ENCODE data around the gene ITPRIP. TPM values are rescaled to one million over a fixed set of nuclear protein-coding genes. Genes with fewer than 3 reads are reported as not detected.

Gene ITPRIP, protein sequence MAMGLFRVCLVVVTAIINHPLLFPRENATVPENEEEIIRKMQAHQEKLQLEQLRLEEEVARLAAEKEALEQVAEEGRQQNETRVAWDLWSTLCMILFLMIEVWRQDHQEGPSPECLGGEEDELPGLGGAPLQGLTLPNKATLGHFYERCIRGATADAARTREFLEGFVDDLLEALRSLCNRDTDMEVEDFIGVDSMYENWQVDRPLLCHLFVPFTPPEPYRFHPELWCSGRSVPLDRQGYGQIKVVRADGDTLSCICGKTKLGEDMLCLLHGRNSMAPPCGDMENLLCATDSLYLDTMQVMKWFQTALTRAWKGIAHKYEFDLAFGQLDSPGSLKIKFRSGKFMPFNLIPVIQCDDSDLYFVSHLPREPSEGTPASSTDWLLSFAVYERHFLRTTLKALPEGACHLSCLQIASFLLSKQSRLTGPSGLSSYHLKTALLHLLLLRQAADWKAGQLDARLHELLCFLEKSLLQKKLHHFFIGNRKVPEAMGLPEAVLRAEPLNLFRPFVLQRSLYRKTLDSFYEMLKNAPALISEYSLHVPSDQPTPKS
- 10 to 100 TPM in 1 of 10 donors, 1 to 10 TPM in 9; 7.1 to 10.2 (median 8.8) TPM for polyA plus RNA-seq (ENCODE audit: insufficient read length in 10 of 10)
- long read RNA-seq, donor 1, full-length matches to known transcripts = 1 of 1 reads
- long read RNA-seq, donor 1, partial matches to known transcripts = 0 of 1 reads
- long read RNA-seq, donor 1, other reads (novel, unspliced or antisense) = 0 of 1 reads
- long read RNA-seq, donor 2, full-length matches to known transcripts = 5 of 5 reads
- long read RNA-seq, donor 2, partial matches to known transcripts = 0 of 5 reads
- long read RNA-seq, donor 2, other reads (novel, unspliced or antisense) = 0 of 5 reads
- long read RNA-seq, donor 3 = 0 reads
- long read RNA-seq, donor 4, full-length matches to known transcripts = 3 of 3 reads
- long read RNA-seq, donor 4, partial matches to known transcripts = 0 of 3 reads
- long read RNA-seq, donor 4, other reads (novel, unspliced or antisense) = 0 of 3 reads
- long read RNA-seq, donor 5, full-length matches to known transcripts = 3 of 3 reads
- long read RNA-seq, donor 5, partial matches to known transcripts = 0 of 3 reads
- long read RNA-seq, donor 5, other reads (novel, unspliced or antisense) = 0 of 3 reads
- long read RNA-seq, donor 6, full-length matches to known transcripts = 4 of 4 reads
- long read RNA-seq, donor 6, partial matches to known transcripts = 0 of 4 reads
- long read RNA-seq, donor 6, other reads (novel, unspliced or antisense) = 0 of 4 reads
- long read RNA-seq, donor 7, full-length matches to known transcripts = 1 of 1 reads
- long read RNA-seq, donor 7, partial matches to known transcripts = 0 of 1 reads
- long read RNA-seq, donor 7, other reads (novel, unspliced or antisense) = 0 of 1 reads
- long read RNA-seq, donor 8, full-length matches to known transcripts = 2 of 2 reads
- long read RNA-seq, donor 8, partial matches to known transcripts = 0 of 2 reads
- long read RNA-seq, donor 8, other reads (novel, unspliced or antisense) = 0 of 2 reads
- long read RNA-seq, donor 9 = 0 reads

DNA sequence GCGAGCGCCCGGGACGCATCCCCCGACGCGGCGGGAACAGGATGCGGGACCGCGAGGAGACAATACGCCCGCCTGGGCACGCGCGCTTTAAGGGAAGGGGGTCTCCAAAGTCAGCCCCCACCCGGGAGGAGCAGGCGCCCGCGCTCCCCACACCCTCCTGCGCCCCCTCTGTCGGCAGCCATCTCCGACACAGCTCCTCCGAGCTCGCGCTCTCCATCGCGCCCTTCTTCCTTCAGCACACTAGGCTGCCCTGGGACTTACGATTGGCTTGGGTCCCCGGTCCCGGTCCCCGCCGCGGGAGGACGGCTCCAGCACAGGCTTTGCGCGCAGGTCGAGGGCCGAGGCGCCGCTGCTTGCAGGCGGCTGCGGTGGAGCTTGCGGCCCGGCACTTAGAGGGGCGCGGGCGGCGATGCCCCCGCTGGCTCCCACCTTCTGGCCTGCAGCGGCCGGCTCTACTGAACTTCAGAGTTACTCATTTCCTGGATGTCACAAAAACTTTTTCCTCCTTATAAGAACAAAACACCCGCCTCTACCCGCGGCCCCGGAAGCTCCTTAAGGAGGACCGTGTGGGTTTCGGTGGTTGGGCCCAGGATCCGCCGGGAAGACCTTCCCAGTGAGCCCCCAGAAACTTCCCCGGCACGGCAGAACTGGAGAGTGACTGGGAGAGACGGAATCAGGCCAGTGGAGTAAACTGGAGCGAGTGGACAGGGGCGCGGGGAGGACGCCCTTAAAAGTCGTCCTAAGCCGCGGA is at the start of gene ITPRIP:
ITPRIP (minus strand) TSS at position 481 of the 751 bp plus-strand sequence. CDS start 22,414 bp downstream, outside the sequence.
- DNase-seq = peak; percentile 85 to 96 (median 85)

DNA sequence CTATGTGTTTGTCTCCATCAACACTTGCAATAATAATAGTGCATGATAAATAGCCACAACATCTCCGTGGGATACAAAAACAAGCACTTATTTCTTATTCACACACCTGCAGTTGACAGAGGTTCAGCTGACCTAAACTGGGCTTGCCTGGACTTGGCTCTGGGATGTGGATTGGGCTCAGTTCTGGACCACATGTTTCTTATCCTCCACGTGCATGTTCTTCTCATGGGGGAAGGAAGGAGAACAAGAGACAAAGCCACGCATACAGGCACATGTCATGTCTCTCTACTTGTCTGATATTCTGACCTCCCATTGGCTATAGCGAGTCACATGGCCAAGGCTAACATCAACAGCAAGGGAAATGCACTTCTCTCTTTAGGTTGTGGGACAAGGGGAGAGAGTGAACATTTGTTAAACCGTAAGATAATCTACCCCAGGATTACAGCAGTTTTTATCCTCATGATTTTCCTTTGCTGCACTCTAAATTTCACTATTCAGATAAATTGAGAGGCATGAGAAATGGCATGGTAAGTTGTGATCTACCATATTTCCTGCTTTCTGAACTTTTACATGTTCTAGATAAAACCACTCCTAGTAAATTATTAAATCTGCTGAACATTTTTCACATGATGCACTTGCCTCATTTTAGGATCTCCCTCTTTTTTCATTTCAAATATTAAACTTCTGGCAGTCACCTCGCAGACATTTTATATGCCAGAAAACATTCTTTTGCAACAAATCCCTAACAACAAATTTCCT is 49.0 kb upstream of the ITPRIP start:
- DNase-seq = no peak

DNA sequence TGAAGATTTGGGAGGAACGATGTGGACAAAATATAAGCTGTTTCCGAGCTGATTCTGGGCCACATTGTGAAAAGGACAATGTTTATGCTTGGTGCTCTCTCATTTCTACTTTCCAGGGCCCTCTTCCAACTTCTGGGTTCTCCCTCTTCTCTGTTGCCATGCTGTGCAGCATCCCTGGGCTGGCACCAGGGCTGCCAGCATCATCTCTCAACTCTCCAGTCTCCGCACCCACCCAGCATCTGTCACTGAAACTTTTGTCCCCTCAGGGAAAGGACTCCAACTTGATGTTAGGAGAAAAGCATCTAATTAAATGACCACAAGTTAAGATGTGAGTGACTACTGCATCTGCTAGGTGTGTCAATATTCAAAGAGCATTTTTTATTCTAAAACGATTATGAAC is 42.1 kb upstream of the ITPRIP start:
- DNase-seq = no peak

DNA sequence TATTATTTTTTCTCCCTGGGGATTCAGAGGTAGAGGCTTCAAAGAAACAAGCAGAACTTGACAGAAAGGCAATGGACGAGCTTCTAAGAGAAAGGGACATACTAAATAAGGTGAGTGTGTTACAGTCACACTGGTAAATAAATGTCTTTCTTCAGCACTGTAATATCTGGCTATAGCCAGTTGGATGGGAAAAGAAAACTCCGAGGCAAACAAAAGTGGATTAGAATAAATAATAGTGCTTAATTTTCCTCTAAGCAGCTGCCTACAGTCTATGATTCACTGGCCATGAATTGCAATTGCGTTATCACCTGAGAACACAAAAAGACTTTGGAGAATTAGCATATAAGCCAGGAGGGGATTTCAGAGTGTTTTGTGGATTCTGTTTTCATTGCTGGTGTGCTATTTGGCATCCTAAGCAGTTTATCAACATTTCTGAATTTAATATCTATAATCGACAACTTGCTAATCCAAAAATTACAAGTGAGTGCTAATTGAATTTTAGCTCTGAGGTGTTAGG is 38.6 kb upstream of the ITPRIP start:
- DNase-seq = no peak

DNA sequence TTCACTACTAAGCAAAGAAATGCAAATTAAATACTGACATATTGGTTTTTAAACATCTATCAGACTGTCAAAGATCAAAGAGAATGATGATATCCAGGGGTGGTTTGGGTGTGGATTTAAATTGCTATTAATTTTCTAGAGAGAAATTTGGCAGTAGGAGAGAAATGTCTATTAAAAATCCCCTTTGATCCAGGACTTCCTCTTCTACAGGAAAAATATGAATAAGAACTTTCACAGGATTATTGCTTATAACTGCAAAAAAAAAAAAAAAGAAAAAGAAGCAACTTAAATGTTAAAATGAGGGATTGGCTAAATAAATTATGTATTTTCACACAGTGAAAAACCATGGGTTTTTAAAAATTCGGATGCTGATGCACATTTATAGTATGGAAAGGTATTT is 36.3 kb upstream of the ITPRIP start:
- no peak for DNase-seq

DNA sequence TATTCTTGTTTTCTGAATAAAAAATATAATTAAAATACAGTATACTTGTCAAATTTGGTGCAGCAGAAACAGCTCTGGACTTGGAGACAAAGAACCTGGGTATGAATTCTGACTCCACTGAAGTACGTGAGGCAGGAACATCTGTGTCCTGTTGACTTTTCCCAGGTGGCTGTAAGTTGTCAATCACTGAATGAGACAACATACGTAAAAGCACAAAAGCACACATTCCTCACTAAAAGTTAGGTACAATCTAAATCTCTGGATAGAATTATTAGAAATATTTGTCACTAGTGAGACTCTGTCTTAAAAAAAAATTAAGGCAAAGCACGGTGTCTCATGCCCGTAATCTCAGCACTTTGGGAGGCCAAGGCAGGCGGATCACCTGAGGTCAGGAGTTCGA is 33.5 kb upstream of the ITPRIP start:
- no peak for DNase-seq

DNA sequence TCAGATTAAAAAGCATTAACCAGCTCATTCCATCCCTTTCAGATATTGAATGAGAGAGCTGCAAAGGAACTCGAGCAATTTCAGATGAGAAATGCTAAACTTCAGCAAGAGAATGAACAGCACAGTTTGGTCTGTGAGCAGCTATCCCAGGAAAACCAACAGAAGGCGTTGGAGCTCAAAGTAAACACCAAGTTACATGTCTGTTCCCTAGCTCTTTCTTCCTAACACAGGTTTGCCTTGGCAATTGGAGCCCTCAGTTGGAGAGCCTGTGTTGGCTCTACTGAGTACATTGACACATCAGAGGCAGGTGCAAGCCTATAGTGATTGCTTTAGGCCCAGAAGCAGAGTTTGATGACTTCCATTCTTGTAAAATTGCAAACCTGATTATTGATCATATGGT is 30.1 kb upstream of the ITPRIP start:
- DNase-seq = no peak

DNA sequence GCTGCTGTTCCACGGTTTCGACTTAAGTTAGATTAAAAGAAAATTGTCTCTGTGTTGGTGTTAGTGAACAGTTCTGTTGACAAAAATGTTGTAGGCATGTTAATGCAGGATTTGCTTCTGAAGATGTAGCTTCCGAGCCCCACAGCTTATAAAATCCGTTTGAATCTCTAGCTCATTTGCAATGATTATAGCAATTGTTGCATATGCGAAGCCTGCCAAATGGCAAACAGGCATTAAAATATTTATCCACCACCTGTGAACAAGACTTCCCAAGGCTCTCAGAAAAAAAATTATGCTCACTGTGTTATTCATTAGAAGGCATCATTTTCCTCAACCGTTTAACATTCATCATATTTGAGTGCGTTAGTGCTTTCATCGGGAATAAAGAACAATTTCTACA is 29.6 kb upstream of the ITPRIP start:
- no peak for DNase-seq

DNA sequence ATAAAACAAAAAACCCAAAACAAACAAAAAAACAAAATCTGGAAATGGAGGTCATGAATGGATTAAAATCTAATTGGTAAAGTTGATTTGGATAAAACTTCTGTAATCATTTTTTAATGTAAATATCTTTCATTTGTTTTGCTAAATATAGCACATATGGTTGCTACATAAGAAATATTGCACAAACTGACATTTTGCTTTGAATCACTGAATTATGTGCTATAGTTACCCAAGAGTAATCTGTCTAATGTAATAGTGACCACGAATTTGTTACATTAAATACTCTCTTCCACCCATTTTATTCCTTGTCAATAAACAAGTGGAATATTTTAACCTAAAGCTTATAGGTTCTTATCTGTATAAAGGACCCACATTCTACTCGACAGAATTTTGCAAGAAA is 21.5 kb upstream of the ITPRIP start:
- DNase-seq = no peak

DNA sequence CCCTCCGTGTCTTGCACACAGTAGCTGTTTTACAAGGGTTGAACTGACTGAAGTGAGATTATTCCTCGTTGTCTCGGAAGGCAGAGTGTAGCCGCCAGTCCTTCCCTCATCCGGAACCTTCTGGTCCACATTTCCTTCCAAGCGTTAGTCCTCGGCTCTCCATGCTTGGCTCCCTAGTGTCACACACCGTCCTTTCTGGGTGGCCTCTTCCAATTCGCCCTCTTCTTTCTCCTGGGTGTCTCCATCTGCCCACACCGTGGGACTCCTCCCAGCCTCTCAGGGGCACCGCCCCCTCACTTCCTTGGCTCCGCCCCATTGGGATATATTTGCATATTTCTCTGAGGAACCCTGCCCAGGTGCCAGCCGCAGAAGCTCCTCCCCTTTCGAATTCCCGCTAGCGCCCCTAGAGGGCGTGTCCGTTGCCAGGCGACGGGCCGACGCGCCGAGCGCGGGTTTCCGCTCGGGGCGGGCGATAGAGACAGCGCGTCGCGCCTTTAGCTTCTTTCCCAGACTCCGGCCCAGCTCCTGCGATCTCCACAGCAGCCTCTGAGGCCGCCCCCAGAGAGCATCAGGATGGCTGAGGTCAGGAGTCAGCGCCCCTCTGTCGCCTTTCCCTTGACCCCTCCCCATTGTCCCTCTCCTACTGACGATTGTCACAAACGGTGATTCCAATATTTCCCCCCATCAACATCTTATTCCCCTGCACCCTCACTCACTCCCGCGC is 15.2 kb upstream of the ITPRIP start, which contains the start of gene CFAP58:
CFAP58 (plus strand) TSS at position 509 of the 724 bp plus-strand sequence; CDS start at position 574, 65 bp downstream.
- DNase-seq = peak; percentile 72 to 87 (median 85)

DNA sequence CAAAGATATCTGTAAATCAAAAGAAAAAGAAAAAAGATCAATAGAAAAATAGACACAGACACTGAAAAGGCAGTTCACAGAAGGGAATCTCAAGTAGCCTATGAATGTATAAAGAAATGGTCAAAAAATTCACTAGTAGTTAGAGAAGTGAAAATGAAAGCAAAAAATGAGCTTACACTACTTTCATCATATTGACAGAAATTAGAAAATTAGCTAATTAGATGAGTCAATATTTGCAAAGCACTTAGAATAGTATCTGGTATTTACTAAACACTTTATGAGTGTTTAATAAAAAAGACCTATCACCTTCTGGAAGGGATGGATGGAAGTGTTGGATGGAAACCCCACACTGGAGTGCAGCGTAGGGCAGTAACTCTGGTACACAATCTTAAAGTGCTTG is 13.7 kb upstream of the ITPRIP start:
- DNase-seq = no peak

DNA sequence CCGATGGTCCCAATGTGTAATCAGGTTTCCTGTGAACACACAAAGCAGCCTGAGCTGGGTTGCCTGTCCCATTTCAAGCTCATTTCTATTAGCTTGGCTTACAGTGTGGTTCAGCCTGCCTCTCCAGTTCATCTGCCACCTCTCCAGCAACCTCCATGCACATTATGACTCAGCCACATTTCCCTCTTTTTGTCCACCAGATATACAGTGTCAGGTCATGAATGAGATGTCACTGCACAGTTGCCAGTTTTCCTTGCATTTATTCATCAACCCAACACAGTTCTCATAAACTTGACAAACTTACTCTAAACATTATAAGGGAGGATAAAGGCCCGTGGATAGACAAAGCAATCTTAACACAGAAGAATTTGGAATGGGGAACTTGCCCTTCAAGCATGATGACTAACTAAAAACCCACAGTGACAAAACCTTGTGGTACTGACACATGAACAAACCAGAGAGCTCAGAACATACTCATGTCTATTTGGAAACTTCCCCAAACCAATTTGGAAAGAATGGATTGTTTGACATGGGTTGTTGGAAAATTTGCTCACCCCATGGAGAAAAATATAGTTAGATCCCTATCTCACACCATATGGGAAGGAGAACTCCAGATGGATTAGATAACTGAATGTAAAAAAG is 12.9 kb upstream of the ITPRIP start:
- DNase-seq = peak in 2 of 3 donors; percentile 9 to 59

DNA sequence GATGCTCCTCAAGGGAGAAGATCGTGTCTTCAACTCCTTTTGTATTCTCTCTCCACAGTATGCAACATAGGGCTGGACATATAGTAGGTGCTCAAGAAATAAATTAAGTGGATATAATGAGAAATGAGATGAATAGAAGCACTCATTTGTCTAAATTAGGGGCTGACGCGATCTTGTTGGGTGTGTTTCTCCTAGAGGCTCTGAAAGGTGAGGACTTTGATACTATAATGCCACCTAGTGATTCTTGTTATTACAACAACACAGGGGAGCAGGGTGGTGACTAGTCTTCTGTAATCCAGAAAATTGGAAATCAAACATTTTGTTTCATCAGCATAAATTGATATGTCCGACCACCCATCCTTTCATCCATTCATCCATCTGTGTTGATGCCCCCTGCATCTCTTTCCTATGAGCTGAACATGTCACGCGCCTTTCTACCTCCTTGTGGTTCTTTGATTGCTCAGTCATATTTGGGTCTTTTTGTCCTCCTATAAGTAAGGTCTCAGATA is 11.9 kb upstream of the ITPRIP start:
- peak; percentile 66 to 86 (median 73) for DNase-seq

DNA sequence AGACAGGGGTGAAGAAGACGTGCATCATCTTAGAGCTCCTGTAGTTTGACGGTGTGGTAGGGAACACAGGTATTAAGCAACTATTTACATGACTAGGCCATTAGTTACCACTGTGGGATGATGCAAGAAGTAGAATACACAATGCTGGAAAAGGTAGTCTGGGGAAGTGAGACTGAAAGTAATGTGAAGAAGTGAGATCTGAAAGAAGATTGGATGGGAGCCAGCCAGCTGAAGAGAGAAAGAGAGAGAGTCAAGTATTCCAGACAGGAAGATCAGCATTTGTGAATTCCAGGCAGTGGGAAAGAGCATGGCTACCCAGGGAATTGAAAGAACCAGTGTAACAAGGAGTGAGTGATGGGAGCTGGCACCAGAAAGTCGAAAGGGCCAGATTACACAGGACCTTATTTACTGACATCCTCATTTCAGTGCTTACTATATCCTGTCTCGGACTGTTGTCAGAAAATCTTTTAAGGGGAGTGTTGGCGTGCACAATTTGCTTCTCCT is 11.4 kb upstream of the ITPRIP start:
- peak; percentile 52 to 83 (median 64) for DNase-seq

DNA sequence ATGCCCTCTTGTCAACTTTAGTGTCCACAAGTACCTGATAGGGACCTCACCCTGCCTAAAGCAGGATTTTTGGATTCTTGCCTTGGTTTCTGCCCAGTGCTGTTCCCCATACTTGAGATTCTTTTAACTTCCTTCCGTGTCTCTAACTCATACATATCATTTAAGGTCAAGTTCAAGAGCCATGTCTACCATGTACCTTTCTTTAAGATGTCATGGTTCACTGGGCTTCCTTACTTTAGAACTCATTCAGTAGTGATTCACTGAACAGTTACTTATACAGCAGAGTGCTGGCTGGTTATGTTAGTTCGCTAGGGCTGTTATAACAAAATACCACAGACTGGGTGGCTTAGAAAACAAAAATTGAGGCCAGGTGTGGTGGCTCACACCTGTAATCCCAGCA is 10.3 kb upstream of the ITPRIP start:
- no peak for DNase-seq

DNA sequence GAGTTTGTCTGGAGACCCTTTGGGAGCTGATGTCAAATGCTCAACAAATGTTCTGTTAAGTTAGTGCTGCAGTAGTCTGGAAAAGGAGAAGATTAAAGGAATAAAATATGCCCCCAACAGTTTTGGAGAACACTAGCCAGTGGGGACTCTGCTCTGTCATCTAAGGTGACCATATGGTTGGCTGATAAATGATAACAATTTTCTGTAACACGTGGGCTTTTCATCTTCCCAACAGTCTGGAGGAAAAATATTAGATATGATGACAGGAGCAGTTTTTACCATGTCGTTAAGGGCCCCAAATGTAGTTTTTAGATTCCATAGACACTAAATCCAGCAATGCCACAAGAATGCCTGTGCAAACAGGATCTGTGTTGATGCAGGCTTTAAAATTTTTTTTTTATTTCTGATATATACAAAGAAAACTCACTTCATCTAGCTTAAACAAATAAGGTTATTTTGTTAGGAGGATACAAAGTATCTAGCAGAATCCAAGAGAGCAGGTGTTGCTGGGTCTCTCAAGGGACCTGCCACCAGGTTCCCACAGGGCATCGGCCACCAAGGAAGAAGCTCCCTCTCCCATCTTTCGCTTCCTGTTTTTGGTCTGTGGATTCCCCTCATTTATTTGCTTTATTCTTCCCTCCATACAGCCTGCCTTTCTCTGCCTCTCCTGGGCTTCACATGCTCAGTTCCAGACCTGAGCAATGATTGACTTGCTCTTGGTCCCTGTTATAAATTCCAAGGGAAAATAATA is 9.2 kb upstream of the ITPRIP start:
- no peak for DNase-seq

DNA sequence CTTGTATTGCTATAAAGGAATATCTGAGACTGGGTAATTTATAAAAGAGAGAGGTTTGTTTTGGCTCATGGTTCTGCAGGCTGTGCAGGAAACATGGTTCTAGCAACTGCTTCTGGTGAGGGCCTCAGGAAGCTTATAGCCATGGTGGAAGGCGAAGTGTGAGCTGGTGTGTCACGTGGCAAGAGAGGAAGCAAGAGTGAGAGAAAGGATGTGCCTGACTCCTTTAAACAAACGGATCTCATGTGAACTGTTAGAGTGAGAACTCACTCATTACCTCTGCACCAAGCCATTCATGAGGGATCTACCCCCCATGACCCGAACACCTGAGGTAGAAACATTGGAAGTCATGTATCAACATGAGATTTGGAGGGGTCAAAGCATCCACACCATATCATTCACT is 7.7 kb upstream of the ITPRIP start:
- DNase-seq = no peak
